DOHH2 (cell line): ENCODE measurements around the gene FGF9.

Source experiments
- H3F3A ChIP-seq: fragments of 200-600 bp; sonication (generic), shearing (Covaris generic); 2 replicates; pipeline ENCODE4 v1.6.0; 2016; ENCODE audit warnings: antibody characterized with exemption, mild to moderate bottlenecking; ENCODE audit not compliant: control insufficient read depth, insufficient read depth
- H3K27ac ChIP-seq: fragments of 200-600 bp; sonication (generic); 2 replicates; pipeline ENCODE4 v1.5.1; 2014; ENCODE audit warnings: low read depth, mild to moderate bottlenecking, low read length, moderate library complexity
- H3K27me3 ChIP-seq: fragments of 200-600 bp; sonication (generic); 2 replicates; pipeline ENCODE4 v1.6.1; 2014; ENCODE audit warnings: mild to moderate bottlenecking, low read length, mixed read lengths; ENCODE audit not compliant: control insufficient read depth
- H3K36me3 ChIP-seq: fragments of 200-600 bp; sonication (generic); 2 replicates; pipeline ENCODE4 v1.6.1; 2014; ENCODE audit warnings: mild to moderate bottlenecking, low read length, moderate library complexity, mixed read lengths; ENCODE audit not compliant: control insufficient read depth
- H3K4me1 ChIP-seq: fragments of 200-600 bp; sonication (generic); 2 replicates; pipeline ENCODE4 v1.6.1; 2014; ENCODE audit warnings: mild to moderate bottlenecking, low read length, mixed read lengths; ENCODE audit not compliant: control insufficient read depth
- H3K4me2 ChIP-seq: fragments of 200-600 bp; sonication (generic); 2 replicates; pipeline ENCODE4 v1.6.0; 2014; ENCODE audit warnings: mild to moderate bottlenecking, low read length, moderate library complexity
- H3K4me3 ChIP-seq: fragments of 200-600 bp; sonication (generic); 2 replicates; pipeline ENCODE4 v1.5.1; 2014; ENCODE audit warnings: mild to moderate bottlenecking, low read length, mixed read lengths
- H3K79me2 ChIP-seq: fragments of 200-600 bp; sonication (generic); 2 replicates; pipeline ENCODE4 v1.6.1; 2014; ENCODE audit warnings: mild to moderate bottlenecking, low read length, mixed read lengths; ENCODE audit not compliant: control insufficient read depth
- H3K9me2 ChIP-seq: fragments of 200-600 bp; sonication (generic); replicated peaks from 2 replicates; pipeline ENCODE4 v1.6.1; 2014; ENCODE audit warnings: mild to moderate bottlenecking, low read length, mixed read lengths; ENCODE audit not compliant: control insufficient read depth
- H3K9me3 ChIP-seq: fragments of 200-600 bp; sonication (generic); 2 replicates; pipeline ENCODE4 v1.6.1; 2014; ENCODE audit warnings: antibody characterized with exemption, low read length, mixed read lengths; ENCODE audit not compliant: control insufficient read depth, insufficient read depth
- H4K20me1 ChIP-seq: fragments of 200-600 bp; sonication (generic); 2 replicates; pipeline ENCODE4 v1.6.0; 2014; ENCODE audit warnings: low read depth, mild to moderate bottlenecking, antibody characterized with exemption, low read length, moderate library complexity; ENCODE audit not compliant: control insufficient read depth, insufficient read depth
- CTCF ChIP-seq: fragments of 200-600 bp; sonication (generic); IDR thresholded peaks from one replicate; pipeline ENCODE4 v1.5.1; 2014; ENCODE audit warnings: antibody characterized with exemption, mild to moderate bottlenecking, low read depth, low read length; ENCODE audit not compliant: poor library complexity, severe bottlenecking
- EZH2phosphoT487 ChIP-seq: fragments of 200-600 bp; sonication (generic); IDR thresholded peaks from 2 replicates; pipeline ENCODE4 v1.6.1; 2017; ENCODE audit warnings: borderline replicate concordance, mild to moderate bottlenecking, antibody characterized with exemption, low read length, moderate library complexity, mixed read lengths

FGF9 gene

GRCh38 chr13:21685485-21686064 lies 14.7 kb downstream of the FGF9 start:
- H3K4me2 ChIP-seq: no peak overlapping the region
- no peaks in the 10 kb centered on the region for H3K4me1 ChIP-seq
- H3K27ac ChIP-seq: no peak overlapping the region
- no peak for TF ChIP-seq EZH2phosphoT487
- no peak for TF ChIP-seq CTCF
- no peak overlapping the region for H3K4me3 ChIP-seq
- H3K9me2 ChIP-seq: no peaks in the 10 kb centered on the region
- no peaks in the 10 kb centered on the region for H3K9me3 ChIP-seq
- H3F3A ChIP-seq: no peaks in the 10 kb centered on the region
- H3K36me3 ChIP-seq: no peaks in the 10 kb centered on the region
- H3K79me2 ChIP-seq: no peaks in the 10 kb centered on the region
- no peaks in the 10 kb centered on the region for H4K20me1 ChIP-seq
- peaks cover 11% of the 10 kb centered on the region; the same call in 1 of the 2 replicates for H3K27me3 ChIP-seq

GRCh38 chr13:21686751-21687391 lies 16.0 kb downstream of the FGF9 start:
- Histone ChIP-seq H3K79me2 (no peaks in the 10 kb centered on the region), H3K27me3 (peaks cover 8% of the 10 kb centered on the region; the same call in 1 of the 2 replicates), H3K9me3 (no peaks in the 10 kb centered on the region), H3K27ac (no peak overlapping the region), H3K9me2 (no peaks in the 10 kb centered on the region), H3K4me3 (no peak overlapping the region), H3F3A (no peaks in the 10 kb centered on the region), H3K4me2 (no peak overlapping the region), H3K36me3 (no peaks in the 10 kb centered on the region), H3K4me1 (no peaks in the 10 kb centered on the region), H4K20me1 (no peaks in the 10 kb centered on the region)
- TF ChIP-seq CTCF: no peak
- no peak for TF ChIP-seq EZH2phosphoT487

- H3K36me3 ChIP-seq: no peaks in the 10 kb centered on the region
- H3K27ac ChIP-seq: no peak overlapping the region
- TF ChIP-seq EZH2phosphoT487 (no peak), CTCF (no peak)
- no peaks in the 10 kb centered on the region for H3K4me1 ChIP-seq
- no peaks in the 10 kb centered on the region for H3F3A ChIP-seq
- no peaks in the 10 kb centered on the region for H3K9me2 ChIP-seq
- H4K20me1 ChIP-seq: no peaks in the 10 kb centered on the region
- H3K79me2 ChIP-seq: no peaks in the 10 kb centered on the region
- H3K27me3 ChIP-seq: peaks cover 8% of the 10 kb centered on the region; the same call in 1 of the 2 replicates
- H3K9me3 ChIP-seq: no peaks in the 10 kb centered on the region
- no peak overlapping the region for H3K4me3 ChIP-seq
- no peak overlapping the region for H3K4me2 ChIP-seq
Measured at GRCh38 chr13:21688056-21688455, 17.2 kb downstream of the FGF9 start.
